Activated CD4-positive, alpha-beta T cell treated with anti-CD3 and anti-CD28 coated beads, Interleukin-2, amount 50 U/mL, for 48 hours (primary cell): ENCODE data around the gene GPC2.
"Not testable (repeated sequence)": the region's sequence is repeated elsewhere in the genome, so short reads cannot be mapped to it uniquely, and the experiment has no call there.

Experiments
- DNase-seq, 2 experiments: peaks; one replicate each; pipeline ENCODE4 v3.0.0-alpha.2; 2020

GPC2 gene

DNA sequence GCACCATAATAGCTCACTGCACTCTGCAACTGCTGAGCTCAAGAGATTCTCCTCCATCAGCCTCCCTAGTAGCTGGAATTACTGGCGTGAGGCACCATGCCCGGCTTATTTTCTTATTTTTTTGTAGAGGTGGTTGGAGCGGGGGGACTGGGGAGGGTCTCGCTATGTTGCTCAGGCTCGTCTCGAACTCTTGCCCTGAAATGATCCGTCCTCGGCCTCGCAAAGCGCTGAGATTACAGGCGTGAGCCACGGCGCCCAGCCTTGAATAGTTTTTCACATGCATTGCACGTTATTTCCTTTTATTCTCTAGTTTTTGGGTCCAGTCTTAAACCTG, 29.0 kb downstream of the GPC2 start:
- no peak for DNase-seq

DNA sequence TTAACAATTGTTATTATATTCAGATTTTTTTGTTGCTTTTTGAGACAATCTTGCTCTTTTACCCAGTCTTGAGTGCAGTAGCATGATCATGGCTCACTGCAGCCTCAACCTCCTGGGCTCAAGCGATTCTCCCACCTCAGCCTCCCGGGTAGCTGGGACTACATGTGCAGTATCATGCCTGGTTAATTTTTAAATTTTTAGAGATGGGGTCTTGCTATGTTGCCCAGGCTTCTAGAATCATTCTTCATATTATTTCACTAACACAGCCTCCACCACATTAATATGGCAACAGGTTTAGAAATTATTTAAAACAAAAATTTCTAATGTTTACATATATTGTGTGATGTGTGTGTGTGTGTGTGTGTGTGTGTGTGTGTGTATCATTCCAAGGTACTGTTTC, 29.9 kb downstream of the GPC2 start:
- DNase-seq, result no peak

DNA sequence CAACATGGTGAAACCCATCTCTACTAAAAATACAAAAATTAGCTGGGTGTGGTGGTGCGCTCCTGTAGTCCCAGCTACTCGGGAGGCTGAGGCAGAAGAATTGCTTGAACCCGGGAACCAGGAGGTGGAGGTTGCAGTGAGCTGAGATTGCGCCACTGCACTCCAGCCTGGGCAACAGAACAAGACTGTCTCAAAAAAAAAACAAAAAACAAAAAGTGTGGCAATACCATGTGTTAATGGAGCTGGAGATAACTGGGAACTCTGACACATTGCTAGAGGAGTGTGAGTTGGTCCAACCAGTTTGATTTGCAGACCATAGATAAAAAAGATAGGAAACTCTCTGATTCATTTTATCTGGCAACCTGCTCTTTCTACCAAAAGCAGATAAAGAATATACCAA, 30.8 kb downstream of the GPC2 start:
- not testable (repeated sequence) for DNase-seq

DNA sequence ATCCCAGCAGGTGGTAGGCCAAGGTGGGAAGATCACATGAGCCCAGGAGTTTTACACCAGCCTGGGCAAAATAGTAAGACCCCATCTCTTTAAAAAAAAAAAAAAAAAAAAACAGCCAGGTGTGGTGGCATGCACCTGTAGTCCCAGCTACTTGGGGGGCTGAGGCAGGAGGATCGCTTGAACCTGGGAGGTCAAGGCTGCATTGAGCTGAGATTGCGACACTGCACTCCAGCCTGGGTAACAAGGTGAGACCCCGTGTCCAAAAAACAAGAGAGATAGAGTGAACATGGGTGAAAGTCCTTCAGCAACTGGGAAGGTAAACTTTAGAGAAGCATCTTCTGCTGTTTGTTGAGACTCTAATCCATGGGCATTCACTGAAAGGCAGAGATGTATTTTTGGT, 34.7 kb downstream of the GPC2 start:
- DNase-seq, result no peak

GRCh38 chr7:100141555-100141949, 35.6 kb downstream of the GPC2 start:
- no peak for DNase-seq

DNA sequence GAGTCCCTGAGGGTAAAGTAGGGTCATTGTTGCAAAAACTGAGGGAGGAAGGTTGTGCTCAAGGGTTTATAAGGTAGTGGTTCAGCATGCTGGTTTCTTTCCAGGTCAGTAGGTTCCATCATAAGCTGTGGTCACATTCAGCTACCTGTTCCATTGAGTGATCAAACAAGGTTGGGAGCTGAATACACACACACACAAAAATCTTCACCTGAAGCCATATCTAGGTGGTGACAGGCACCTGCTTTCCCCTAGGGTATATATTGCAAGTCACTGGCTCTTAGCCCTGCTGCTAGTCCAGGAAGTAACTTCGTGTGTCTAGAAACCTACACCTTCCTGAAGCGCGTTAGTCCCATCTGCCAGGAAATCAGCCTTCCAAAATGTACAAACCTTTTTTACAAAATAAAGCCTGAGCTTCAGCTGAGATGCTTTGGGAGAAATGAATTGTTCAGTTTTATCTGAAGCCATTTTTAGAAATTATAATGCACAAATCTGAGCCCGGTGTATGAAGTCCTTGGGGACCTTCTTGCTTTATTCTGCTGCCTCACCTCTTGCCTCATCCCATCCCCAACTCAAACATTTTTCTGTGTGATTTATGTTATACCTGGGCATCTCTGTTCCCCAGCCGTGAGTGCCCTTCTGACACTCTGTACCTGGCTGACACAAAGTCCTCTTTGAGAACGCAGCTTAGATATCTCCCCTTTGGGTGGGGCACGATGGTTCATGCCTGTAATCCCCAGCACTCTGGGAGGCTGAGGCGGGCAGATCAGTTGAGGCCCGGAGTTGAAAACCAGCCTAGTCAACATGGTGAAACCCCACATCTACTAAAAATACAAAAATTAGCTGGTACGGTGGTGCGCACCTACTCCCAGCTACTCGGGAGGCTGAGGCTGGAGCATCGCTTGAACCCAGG, 39.1 kb downstream of the GPC2 start:
- no peak for DNase-seq

DNA sequence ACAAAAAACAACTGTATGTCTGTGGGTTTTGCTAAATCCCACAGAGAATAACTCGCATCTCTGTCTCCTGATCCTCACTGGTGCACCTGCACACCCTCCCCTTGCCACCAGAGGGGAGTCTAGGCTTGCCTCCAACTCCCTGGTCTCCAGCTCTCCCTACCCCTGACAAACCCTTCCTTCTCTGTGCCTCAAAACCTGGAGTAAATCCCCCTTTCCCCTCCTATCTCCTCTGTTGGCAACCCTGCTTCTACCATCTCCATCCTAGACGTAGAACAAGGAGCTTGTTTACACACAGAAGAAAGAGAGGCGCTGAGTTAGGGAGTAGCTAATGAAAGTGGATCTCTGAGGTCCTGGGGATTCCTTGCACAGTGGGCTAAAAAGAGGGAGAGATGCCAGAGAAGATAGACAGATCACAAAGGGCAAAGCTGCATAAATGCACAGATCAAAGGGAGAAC, 44.5 kb downstream of the GPC2 start:
- peak; percentile 70 to 74 for DNase-seq

DNA sequence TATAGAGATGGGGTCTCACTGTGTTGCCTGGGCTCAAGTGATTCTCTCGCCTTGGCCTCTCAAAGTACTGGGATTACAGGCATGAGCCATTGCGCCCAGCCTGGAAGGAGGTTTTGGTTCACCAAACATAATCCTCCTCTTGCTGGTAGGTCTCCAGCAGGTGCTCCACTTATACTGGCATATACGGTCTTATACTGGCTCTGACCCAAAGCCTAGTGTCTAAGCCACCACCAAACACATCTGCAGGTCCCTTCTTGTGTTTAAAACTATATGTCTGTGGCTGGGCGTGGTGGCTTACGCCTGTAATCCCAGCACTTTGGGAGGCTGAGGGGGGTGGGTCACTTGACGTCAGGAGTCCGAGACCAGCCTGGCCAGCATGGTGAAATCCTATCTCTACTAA, 45.1 kb downstream of the GPC2 start:
- no peak for DNase-seq

- peak; percentile 90 to 93 for DNase-seq
Measured at GRCh38 chr7:100130608-100131453, 46.4 kb downstream of the GPC2 start.

DNA sequence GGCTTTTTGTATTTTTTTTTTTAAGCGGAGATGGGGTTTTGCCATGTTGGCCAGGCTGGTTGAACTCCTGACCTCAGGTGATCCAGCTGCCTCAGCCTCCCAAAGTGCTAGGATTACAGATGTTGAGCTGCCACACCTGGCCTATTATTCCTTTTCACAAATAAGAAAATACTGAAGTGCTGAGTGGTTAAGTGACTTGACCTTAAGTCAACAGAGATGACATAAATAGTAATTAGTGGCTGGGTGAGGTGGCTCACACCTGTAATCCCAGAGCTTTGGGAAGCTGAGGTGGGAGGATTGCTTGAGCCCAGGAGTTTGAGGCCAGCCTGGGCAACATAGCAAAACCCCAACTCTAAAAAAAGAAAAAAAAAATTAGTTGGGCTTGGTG, 47.0 kb downstream of the GPC2 start:
- DNase-seq, result not testable (repeated sequence)

- no peak for DNase-seq
Measured at GRCh38 chr7:100128637-100128963, 48.6 kb downstream of the GPC2 start.

GRCh38 chr7:100127866-100128636, 49.1 kb downstream of the GPC2 start:
- peak; percentile 34 to 36 for DNase-seq

- DNase-seq, result peak; percentile 92 to 94
Measured at GRCh38 chr7:100126931-100127865, 50.0 kb downstream of the GPC2 start, which contains the start of gene MBLAC1. Gene MBLAC1 (plus strand): TSS chr7:100126967. CDS start chr7:100127396, 429 bp downstream.

- DNase-seq, result no peak
Measured at GRCh38 chr7:100126239-100126930, 50.8 kb downstream of the GPC2 start.

DNA sequence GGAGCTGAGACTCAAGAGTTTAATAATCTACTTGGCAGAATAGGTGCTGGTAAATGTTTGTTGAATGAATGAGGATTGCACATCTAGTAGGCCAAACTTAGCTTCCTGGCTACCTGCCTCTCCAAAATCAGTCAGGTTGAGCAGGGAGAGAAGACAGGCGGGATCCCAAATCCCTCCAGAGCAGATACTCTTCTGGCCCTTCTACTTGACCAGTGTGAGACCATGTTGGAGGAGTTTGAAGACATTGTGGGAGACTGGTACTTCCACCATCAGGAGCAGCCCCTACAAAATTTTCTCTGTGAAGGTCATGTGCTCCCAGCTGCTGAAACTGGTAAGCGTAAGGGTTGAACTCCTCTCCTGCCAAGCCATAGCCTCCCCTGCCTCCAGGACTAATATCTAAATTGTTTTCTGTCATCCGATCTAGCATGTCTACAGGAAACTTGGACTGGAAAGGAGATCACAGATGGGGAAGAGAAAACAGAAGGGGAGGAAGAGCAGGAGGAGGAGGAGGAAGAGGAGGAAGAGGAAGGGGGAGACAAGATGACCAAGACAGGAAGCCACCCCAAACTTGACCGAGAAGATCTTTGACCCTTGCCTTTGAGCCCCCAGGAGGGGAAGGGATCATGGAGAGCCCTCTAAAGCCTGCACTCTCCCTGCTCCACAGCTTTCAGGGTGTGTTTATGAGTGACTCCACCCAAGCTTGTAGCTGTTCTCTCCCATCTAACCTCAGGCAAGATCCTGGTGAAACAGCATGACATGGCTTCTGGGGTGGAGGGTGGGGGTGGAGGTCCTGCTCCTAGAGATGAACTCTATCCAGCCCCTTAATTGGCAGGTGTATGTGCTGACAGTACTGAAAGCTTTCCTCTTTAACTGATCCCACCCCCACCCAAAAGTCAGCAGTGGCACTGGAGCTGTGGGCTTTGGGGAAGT, 52.6 kb downstream of the GPC2 start:
- DNase-seq, result no peak

- no peak for DNase-seq
Measured at GRCh38 chr7:100122568-100122967, 54.6 kb downstream of the GPC2 start.

DNA sequence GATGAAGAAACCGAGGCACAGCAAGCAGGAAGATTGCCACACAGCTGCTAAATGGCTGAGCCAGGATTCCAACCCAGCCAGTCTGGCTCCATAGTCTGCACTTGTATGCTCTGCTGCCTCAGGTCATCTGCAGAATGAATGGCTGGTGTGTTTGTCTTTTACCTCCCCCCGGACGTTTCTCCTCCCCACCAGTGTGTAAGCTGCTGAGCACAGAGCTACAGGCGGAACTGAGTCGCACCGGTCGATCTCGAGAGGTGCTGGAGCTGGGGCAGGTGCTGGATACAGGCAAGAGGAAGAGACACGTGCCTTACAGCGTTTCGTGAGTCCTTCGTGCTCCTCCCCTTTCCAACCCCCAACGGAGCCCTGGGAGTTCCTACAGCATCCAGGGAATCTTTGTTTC, 55.1 kb downstream of the GPC2 start:
- DNase-seq, result no peak

GRCh38 chr7:100120733-100121036, 56.5 kb downstream of the GPC2 start:
- no peak for DNase-seq

GRCh38 chr7:100119970-100120732, 57.0 kb downstream of the GPC2 start:
- DNase-seq, result peak; percentile 71 to 78
